ENCODE results near the gene MMP13. TPM values are rescaled to one million over a fixed set of nuclear protein-coding genes. Genes with fewer than 3 reads are reported as not detected.
A peak's percentile ranks its signal among the peaks of the same experiment; 100 is the strongest.
"Not testable (repeated sequence)": the region's sequence is repeated elsewhere in the genome, so short reads cannot be mapped to it uniquely, and the experiment has no call there.

Gene MMP13
- polyA plus RNA-seq (2013, experiment 1 of 2; ENCODE audit: insufficient read length) = 4.9 TPM
- polyA plus RNA-seq (2013, experiment 2 of 2; ENCODE audit: insufficient read length) = 4.9 TPM

GRCh38 chr11:102955624-102956023 is at the start of gene MMP13:
TSS of gene MMP13 (minus strand) at chr11:102955732. CDS start at chr11:102955705, 27 bp downstream.
- DNase-seq = peak; percentile 10

- DNase-seq = not testable (repeated sequence)
These were observed 48.7 kb upstream of the MMP13 start for GRCh38 chr11:103004234-103004633.

GRCh38 chr11:102994105-102994504 is 38.6 kb upstream of the MMP13 start:
- DNase-seq = peak; percentile 47

DNA sequence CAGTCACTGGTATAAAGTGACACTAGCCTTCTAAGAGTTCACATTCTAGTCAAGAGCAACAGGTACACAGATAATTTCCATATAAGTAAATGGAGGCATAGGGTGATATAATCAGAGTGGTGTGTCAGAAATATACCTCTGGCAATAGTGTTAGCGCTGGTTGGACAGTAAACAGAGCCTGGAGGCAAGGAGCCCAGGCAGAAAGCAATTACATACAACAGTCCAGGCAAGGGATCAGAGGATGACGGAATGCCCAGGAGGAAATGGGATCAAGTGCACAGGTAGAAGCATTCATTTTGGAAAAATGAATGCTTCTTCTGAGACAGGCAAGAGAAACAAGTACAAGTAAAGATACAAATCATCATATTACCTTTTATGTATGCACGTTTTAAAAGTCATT is 36.2 kb upstream of the MMP13 start:
- no peak for DNase-seq

- peak; percentile 34 for DNase-seq
These were observed 34.6 kb upstream of the MMP13 start for GRCh38 chr11:102990145-102990544.

- DNase-seq = peak; percentile 27
These were observed 34.0 kb upstream of the MMP13 start for GRCh38 chr11:102989379-102990047.

- peak; percentile 63 for DNase-seq
These were observed 31.3 kb upstream of the MMP13 start for GRCh38 chr11:102986815-102987214.

GRCh38 chr11:102985850-102986249 is 30.3 kb upstream of the MMP13 start:
- DNase-seq = no peak

DNA sequence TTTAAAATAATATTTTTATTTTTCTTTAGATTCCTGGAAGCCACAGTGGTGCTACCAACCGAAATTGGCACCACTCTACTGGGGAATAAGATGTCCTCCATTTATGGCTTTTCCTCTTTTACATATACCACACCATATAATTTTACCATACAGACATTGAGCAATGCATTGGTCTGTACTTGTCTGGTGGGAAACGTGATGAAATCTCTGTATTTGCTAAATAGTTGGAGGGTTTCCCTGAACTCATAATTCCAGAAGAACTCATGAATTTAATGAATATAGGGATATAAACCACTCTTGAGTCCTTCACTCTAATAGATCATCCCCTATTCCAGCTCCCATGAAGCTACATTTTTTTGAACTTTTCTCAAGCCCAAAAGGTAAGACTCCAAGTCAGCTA is 28.0 kb upstream of the MMP13 start:
- peak; percentile 42 for DNase-seq

- DNase-seq = no peak
These were observed 25.9 kb upstream of the MMP13 start for GRCh38 chr11:102981324-102981910.

GRCh38 chr11:102974552-102975280 is 19.2 kb upstream of the MMP13 start:
- DNase-seq = peak; percentile 62

DNA sequence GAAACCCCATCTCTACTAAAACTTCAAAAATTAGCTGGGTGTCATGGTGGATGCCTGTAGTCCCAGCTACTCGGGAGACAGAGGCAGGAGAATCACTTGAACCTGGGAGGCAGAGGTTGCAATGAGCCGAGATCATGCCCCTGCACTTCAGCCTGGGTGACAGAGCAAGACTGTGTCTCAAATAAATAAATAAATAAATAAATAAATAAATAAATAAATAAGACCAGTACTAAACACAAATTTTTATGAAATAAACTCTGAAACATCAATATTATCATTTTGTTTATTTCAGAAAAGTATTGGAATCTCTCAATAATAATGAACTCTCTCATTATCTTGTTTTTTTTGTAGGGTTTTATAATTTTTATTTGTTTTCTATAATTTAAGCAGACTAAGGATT is 18.2 kb upstream of the MMP13 start:
- DNase-seq = not testable (repeated sequence)

- DNase-seq = no peak
These were observed 17.3 kb upstream of the MMP13 start for GRCh38 chr11:102972853-102973252.

DNA sequence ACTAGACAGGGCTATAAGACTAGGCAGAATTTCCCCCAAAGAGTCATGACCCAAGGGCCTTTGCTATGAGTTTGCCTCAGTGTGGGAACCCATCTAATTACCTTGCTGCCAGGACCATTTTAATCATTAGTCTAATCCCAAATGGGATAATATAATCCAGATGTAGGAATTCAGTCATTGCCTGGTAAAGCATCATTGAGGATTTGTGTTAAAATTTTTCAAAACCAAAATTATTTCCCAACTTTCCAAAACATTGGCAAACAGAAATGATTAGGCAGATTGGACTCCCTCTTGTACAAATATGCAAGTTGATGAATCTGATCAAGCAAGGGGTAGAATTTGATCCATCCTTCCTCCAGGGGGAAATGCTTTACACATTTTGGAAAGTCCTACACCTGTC is 16.2 kb upstream of the MMP13 start:
- peak; percentile 90 for DNase-seq

DNA sequence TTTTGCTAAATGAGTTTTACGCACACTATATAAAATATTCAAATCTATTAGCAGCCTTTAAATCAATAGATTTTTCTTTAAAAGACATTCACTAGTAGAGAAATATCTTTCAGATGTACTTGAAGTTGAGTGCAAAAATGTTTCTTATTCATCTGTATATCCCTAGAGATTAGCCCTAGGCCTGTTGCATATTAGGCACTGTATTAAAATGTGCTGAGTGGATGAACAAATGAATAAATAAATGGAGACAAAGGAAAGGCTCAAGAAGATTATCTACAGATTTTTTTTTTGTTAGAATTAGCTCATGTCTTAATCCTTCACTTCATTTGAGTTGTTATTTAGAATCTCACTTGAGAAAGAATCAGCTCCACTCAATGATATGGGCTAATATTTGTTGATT is 12.0 kb upstream of the MMP13 start:
- peak; percentile 33 for DNase-seq

- no peak for DNase-seq
These were observed 10.5 kb upstream of the MMP13 start for GRCh38 chr11:102966011-102966410.

- DNase-seq = no peak
These were observed 9.3 kb upstream of the MMP13 start for GRCh38 chr11:102964867-102965266.

GRCh38 chr11:102957953-102958352 is 2.4 kb upstream of the MMP13 start:
- peak; percentile 27 for DNase-seq

DNA sequence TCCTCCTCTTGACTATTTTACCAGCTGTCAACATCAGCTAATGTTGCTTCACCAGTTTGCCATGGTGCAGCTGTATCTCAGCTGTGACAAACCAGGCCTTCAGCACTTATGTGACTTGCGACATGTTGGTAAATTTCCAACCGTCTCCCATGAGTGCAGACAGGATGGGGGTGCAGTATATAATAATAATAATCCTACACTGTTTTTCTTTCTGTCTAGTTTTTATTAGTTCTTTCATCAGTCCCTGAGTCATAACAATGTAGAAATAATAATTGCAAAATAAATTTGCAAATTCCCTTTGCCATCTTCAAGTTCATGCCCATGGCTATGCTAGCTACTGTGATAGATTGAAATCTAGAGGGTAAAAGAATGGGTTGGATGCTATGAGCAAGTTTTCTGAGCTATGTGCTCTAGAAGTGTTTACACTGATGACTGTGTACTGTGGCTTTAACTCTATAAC is 4.9 kb downstream of the MMP13 start:
- DNase-seq = peak; percentile 84

GRCh38 chr11:102946237-102946636 is 9.3 kb downstream of the MMP13 start:
- no peak for DNase-seq

- DNase-seq = peak; percentile 75
These were observed 14.6 kb downstream of the MMP13 start for GRCh38 chr11:102940714-102941588.

GRCh38 chr11:102936864-102937509 is 18.5 kb downstream of the MMP13 start:
- DNase-seq = no peak

Measured in fibroblast of skin of scalp (primary cell).